Myocyte (in vitro differentiated cells): ENCODE measurements around the gene HIC1. TPM values are rescaled to one million over a fixed set of nuclear protein-coding genes. Genes with fewer than 3 reads are reported as not detected.

Experiments
- DNase-seq: peaks from one replicate; pipeline ENCODE4 v3.0.0-alpha.2; 2012; ENCODE audit warnings: low read depth
- total RNA-seq: library from RNA; depleted of rRNA; stranded (reverse); fragments of >200 nt; gene quantifications from 2 replicates; pipeline ENCODE4 v1.2.3, GENCODE V29; 2014

Gene HIC1
- total RNA-seq, 1 donor from 2014 or later: 2.9 TPM

DNA sequence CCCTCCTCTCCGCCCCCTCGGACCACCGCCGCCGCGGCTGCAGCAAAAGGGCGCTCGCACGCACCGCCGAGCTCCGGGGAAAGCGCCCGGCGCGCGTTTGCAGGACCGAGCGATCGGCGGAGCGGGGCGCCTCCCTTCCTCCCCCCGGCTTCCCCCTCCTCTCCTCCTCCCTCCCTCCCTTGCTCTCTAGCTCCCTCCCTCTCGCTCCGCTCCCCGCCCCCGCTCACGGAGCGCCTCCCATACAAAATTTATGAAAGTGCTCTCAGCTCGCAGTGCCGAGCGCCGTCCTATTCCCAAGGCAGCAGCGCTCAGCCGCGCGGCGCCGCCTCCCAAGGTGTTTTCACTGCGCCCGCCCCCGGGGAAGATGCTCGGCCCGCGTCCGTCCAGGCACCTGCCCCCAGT, 29.7 kb upstream of the HIC1 start, which contains the start of gene RTN4RL1:
TSS of gene RTN4RL1 (minus strand) at position 115 of the 402 bp plus-strand sequence. CDS start 469 bp downstream, outside the sequence.
- no peak for DNase-seq

DNA sequence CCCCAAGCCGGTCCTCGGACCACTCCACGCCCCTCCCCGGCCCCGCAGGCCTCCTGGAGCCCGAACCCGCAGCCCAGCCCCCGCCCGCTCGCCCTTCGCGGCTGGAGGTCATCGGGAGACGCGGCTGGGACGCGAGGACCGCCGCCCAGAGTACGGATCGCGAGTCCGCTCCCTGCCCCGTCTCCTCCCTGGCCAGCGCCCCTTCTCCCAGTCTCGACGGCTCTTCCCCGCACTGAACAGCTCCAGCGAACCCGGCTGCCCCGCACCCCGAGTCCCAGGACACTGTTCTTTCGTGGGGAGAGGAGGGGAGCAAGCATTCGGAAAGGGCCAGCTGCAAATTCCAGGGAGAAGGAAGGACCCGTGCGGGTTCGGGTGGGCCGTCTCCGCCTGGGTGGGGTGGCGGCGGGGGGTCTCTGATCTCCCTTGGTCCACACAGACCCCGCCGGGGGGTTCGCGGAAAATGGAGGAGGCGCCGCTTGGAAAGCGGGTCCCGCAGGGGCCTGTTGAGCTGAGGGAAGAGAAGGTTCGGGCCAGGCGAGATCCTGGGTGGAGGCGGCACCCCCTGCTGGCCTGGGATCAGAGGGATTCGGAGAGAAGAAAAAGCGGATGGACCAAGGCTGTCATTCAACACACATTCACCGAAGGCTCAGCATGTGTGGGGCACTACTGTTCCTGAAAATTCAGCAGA, 29.1 kb upstream of the HIC1 start:
- DNase-seq: peak; percentile 80

DNA sequence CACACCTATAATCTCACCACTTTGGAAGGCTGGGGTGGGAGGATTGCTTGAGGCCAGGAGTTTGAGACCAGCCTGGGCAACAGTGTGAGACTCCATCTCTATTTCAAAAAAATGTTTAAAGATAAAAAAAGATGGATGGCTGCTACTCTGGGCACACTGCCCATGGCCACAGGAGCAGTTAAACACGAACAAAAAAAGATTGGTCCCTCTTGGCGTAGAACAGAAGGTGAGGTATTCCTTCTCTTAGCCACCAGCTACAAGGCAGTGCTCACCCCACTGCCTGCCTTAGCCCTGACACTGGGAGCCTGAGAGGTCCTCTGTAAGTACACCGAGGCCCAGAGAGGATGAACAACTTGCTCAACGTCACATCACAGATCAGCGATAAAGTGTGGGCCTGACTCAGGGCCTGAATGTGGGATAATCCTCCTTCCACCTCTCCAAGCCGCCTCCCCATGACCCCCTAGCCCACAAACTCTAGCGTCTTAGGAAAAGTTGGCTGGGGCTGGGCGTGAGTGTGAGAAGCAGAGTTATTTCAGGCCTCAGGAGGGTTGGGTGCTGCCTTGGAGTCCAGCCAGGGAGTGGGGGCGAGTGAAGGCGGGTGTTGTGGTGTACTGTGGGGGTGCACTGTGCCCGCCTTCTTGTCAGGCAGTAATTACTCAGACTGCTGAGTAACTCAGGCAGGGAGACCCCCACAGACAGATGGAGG, 27.2 kb upstream of the HIC1 start:
- no peak for DNase-seq

DNA sequence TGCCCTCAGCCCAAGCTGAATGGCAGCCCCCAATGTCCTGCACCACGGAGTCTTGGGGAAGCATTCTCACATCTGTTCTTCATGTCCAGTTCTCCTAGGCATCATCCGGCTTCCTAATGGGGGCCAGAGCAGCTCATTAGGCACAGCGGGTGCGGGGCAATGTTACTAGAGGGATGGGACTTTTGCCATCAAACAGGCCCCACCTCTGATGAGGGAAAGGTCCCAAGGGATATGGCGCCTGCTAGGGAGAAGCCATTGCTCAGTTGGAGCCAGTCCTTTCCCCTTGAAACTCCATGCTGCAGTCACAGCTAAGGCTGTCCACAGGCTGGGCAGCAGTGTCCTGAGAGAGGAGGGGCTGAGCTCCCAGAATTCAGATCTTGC, 26.7 kb upstream of the HIC1 start:
- no peak for DNase-seq

DNA sequence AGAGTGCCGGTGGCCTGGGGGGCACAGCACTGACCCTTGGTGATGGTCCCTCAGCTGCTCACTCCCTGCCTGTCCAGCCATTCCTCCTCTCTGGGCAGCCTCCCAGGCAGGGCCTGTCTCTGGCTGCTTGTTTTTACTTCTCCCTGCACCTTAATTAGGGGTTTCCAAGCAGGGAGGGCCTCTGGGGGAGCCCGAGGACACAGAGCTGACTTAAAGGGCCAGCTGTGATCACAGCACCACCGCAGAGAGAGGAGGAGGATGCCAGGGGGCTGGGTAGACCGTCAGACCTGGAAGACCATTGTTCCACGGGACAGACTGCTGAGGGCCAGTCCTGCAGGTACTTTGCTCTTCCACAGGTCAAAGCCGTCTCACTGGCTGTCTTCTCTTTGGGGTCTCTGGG, 26.2 kb upstream of the HIC1 start:
- no peak for DNase-seq

DNA sequence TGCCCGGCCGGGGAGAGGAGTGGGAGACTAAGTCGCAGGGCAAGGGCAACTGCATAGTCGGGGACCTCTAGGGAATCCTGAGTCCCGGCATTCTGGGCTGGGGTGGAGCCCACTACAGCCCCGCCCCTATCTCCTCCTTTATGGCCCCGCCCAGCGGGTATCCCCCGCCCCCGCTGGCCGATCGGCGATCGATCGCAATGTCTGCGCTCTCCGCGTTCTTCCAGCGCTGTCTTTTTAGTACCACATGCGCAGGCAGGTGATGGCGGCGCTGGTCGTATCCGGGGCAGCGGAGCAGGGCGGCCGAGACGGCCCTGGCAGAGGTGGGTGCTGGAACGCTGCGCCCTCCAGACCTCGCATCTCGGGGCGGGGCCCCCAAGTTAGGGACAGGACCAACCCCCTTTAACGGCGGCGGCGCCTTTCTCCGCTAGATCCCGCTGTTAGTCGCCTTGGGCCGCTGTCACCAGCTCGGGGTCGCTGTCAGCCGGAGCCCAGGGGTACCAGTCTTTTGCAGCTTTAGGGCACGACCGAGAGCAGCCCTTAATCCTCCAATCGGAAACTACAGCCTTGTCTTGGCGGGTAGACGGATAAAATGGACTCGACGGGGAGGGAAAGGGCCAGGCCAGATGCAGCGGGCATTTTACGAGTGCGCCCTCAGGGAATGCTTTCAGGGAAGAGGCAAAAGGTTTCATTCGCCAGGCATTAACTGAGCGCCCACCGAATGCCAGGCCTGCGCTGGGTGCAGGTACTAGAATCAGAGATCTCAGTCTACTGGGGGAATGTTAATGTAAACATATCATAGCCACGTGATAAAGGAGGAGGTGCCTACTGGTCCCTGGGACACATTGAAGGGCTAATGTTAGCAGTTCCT, 24.8 kb upstream of the HIC1 start, which contains the start of gene DPH1:
TSS of gene DPH1 (plus strand) at position 243 of the 868 bp plus-strand sequence. CDS start at position 260, 17 bp downstream.
- DNase-seq: peak; percentile 90

DNA sequence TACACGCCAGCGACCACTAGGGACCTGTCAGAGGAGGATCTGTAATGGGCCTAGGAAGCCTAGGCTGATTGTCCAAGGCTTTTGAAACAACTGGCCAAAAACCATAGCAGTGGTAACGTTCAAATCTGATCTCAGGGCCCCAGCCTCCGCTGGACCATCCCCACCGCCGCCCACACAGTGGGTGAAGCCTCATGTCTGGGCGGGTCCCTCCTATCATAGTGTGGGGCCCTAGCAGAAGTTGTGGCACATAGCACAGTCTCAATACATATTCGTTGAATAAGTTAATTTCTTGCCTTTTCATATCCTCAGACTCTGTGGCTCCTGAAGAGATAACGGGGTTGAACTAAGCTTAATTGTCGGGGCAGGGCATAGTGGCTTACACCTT, 24.1 kb upstream of the HIC1 start:
- DNase-seq: peak; percentile 88

DNA sequence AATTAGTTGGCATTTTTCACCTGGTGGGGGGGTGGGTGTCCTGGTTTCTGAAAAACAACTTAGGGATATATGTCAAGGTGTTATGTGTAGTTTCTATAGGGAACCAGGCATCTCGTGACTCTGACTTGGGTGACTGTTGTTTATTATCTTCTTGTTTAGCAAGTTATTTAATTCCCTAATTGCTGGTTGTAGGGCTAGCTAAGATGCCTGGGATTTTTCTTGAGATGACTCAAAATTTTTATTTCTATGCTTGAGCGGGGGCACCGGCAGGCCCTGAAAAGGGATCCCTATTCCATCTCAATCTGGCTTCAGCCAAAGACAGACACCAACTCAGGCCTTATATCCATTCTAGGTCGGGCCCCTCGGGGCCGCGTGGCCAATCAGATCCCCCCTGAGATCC, 21.8 kb upstream of the HIC1 start:
- no peak for DNase-seq

DNA sequence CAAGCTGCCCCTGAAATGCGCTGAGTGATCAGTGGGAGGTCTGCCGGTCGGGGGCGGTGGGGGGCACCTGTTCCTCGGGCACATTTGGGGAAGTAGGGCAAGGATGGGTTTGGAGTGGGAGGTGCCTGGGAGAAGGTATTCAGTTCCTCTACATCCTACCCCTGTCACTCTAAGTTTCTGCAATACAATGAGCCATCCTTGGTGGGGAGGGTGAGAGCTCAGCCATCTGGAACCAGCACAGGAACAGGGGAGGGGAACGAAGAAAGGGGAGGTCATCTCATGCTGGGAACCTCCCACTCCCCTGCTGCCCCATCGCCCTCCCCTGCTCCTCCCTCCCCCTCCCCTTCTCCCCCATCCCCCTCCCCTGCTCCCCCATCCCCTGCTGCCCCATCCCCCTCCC, 20.7 kb upstream of the HIC1 start:
- DNase-seq: no peak

DNA sequence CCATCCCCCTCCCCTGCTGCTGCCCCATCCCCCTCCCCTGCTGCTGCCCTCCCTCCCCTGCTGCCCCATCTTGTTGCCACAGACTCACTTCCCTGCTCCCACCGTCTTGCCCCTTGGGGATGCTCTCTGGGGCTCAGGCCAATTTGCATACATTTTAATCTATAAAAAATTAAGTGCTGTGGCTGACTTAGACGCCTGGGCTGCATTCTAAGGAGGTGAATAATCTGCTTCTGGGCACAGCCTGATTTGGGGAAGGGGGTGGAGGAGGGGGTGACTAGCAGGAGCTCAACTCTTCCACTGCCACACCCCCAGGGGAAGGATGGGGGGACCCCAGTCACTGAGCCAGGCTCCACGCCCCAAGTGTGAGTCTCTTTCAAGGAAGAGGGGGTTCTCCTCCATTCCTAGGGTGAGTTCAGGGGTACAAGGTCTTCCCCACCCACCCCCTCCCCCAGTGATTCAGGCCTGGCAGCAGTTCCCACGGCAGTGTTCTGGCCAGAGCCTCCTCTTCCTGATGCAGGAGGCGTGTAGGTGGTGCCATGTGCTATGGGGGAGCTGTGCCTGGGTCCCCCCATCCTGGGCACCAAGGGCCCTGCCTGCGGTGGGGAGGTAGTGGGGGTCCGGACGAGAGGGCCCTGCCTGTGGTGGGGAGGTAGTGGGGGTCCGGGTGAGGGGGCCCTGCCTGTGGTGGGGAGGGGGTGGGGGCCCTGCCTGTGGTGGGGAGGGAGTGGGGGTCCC, 19.9 kb upstream of the HIC1 start:
- no peak for DNase-seq

DNA sequence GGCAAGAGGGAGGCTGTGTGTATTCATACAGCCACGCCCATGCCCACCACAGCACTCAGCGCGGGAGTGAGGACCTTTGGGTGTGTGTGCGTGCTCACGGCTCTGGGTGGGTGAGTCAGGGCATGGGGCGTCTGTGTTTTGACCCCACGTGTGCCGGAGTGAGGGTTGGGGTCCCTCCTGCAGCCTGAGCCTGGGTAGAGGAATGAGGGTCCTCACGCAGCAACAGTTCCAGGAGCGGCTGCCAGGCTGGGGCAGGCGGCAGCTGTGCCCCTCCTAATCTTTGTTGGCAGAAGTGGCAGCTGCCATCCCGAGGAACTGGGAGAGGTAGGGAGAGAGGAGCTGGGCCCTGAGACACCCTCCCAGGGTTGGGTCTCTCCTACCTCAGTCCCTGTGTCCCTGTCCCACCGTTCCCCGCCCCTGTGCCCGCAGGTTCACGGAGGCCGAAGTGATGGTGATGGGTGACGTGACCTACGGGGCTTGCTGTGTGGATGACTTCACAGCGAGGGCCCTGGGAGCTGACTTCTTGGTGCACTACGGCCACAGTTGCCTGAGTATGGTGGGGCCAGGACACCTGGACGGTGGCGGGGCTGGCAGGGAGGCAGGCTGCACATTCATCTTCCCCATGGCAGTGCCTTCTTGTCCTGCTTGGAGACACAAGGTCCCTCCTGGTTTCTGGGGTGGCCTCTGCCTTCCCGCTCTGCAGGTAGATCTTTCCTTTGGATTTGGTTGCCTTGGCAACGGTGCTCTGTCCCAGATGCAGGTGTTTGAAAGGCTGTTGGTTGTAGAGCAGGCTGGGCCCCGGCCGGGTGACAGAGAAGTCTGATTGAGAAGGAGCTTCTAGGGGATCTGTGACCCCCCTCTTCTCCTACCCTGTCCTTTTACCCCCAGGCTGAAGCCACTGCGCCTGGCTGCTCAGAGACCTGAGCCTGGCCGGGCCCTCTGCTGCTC, 19.1 kb upstream of the HIC1 start:
- no peak for DNase-seq

DNA sequence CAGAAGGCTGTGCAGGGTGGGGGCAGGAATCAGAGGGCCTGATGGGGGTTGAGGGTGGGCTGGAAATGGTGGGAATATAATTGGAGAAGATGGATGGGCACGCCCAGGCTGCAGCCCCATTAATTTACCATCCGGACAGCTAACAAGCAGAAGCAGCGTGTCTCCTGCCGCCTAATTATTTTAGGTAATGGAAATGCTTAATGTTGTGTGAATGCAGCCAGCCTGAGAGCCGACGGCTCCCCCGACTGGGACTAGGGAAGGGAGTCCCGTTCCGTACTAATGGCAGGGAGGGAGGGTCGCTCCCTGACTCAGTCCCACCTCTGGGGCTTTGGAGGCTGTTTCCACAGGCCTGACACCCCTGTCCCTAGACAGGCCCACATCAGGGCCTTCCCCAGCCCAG, 17.7 kb upstream of the HIC1 start:
- no peak for DNase-seq

DNA sequence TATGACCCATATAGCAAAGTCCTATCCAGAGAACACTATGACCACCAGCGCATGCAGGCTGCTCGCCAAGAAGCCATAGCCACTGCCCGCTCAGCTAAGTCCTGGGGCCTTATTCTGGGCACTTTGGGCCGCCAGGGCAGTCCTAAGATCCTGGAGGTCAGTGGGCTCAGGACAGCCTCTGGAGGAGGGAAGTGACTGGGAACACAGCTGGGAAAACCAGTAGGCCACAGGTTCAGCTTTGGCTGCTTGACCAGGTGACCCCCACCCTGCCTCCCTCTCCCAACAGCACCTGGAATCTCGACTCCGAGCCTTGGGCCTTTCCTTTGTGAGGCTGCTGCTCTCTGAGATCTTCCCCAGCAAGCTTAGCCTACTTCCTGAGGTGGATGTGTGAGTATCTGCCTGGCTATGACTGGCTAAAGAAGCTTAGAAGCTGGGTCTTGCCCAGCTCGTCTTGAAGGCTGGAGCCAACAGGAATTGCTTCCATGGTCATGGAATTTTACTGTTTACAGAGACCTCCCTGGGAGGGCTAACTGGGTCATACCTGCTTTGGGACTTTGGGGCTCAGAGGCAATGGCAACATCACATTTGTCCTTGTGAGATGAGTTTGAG, 14.6 kb upstream of the HIC1 start:
- no peak for DNase-seq

DNA sequence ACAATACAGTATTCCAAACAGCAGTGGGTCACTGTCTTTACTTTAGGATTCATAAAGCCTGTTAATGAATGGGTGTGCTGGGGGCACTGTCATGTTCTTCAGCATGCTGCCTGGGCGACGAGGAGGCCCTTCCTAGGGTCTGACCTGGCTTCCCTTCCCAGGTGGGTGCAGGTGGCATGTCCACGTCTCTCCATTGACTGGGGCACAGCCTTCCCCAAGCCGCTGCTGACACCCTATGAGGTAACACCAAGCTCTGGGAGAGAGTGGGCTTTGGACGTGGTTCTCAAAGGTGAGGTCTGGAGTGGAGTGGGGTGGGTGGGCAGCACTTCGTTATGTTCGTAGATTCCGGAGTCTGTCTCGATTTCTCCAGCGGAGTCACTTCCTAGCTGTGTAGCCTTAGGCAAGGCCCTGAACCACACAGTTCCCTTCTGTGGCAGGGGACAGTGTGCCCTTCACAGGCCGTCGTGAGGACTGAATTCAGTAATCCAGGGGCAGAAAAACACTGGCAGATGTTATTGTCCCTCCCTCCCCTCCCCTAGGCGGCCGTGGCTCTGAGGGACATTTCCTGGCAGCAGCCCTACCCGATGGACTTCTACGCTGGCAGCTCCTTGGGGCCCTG, 13.9 kb upstream of the HIC1 start:
- DNase-seq: no peak

DNA sequence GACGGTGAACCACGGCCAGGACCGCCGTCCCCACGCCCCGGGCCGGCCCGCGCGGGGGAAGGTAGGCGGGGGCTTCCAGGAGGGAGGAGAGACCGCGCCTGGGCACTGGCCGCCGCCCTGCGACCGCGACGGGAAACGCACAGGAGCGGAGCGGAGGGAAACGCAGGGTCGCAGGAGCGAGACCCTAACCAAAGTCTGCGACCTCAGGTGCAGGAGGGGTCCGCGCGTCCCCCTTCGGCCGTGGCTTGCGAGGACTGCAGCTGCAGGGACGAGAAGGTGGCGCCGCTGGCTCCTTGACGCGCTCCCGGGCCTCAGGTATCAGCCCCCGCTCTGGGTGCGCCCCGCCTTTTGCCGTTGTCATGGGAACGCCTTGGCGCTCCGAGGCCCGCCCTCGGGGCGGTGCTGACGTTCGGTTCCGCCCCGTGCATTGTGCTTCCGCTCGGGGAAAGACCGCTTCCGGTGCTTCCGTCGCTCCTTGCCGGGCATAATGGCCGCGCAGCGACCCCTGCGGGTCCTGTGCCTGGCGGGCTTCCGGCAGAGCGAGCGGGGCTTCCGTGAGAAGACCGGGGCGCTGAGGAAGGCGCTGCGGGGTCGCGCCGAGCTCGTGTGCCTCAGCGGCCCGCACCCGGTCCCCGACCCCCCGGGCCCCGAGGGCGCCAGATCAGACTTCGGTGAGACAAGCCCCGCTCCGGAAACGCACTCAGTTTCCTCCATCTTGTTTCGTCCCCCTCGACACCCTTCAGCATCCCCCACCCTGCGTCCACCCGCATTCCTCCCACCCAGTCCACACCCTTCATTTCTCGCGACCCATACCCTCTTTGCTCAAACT, 13.1 kb upstream of the HIC1 start, which contains the start of gene OVCA2:
TSS of gene OVCA2 (plus strand) at position 462 of the 829 bp plus-strand sequence. CDS start at position 488, 26 bp downstream.
- DNase-seq: peak; percentile 94

DNA sequence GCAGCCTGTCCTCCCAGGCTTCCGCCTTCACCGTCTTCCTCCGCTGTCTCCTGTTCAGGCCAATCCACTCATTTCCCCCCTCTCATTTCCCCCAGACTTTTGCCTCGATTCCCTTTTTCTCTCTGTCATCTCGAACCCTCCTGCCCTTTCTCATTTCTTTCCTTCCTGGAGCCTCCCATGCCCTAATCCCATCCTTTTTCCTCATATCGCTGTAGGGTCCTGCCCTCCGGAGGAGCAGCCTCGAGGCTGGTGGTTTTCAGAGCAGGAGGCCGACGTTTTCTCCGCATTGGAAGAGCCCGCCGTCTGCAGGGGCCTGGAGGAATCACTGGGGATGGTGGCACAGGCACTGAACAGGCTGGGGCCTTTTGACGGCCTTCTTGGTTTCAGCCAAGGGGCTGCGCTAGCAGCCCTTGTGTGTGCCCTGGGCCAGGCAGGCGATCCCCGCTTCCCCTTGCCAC, 12.5 kb upstream of the HIC1 start:
- DNase-seq: peak; percentile 66

DNA sequence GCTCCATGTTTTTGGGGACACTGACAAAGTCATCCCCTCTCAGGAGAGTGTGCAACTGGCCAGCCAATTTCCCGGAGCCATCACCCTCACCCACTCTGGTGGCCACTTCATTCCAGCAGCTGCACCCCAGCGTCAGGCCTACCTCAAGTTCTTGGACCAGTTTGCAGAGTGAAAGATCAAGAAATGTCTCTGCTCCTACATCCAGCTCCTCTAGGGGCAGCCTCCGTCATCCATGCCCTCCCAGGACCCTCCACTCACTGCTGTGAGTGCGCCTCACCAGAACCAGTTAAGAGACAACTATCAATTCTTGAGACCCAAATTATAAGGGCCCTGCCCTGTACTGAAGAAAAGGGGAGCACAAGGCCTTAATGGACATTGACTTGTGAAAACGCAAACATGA, 12.0 kb upstream of the HIC1 start:
- no peak for DNase-seq

DNA sequence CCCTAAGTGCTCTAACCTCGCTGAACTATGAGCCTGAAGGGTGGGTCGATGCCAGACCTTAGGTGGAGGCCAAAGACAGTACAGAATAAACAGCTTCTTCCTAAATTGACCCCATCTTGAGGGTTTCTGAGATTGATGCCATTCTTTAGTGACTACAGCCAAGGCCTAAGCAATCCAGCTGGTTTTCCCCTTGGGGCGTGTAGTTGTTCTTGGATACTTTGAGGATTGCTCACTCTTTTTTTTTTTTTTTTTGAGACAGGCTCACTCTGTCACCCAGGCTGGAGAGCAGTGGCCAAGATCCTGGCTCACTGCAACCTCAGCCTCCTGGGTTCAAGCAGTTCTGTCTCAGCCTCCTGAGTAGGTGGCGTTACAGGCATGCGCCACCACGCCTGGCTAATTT, 11.1 kb upstream of the HIC1 start:
- DNase-seq: peak; percentile 64
